Activated T-cell treated with anti-CD3 and anti-CD28 coated beads for 1 hour (primary cell): Measurements from ENCODE around the gene ATP2B1.
"Not testable (repeated sequence)": the region's sequence is repeated elsewhere in the genome, so short reads cannot be mapped to it uniquely, and the experiment has no call there.

Source experiments
- DNase-seq: peaks from one replicate; pipeline ENCODE4 v3.0.0-alpha.2; 2020; ENCODE audit warnings: low read depth

Gene ATP2B1

DNA sequence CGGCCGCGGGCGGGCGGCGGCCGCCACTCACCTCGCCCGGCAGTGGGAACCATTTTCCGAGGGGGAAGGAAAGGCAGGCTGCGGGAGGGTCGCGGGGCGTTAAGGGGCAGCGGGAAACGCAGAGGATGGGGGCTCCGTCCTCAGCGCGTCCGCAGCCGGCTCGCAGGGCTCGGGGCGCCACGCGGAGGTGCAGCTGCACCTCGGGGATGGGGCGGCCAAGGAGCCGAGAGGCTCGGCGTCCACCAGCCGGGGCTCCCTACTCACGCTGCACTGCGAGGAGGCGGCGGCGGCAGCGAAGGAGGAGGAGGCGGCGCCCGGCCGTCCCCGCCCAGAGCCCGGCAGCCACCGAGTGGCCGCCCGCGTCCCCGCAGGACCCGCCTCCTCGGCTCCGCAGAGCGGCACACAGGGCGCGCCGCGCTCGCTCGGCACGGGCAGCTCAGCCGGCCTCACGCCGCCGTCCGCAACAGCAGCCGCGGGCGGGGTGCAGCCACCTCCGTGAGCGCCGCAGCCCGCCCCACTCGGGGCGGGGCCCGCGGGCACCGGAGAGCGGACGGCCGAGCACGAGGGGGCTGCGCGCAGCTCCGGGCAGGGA is at the start of gene ATP2B1:
ATP2B1 (minus strand) TSS at position 274 of the 592 bp plus-strand sequence. CDS start 52,952 bp downstream, outside the sequence.
- DNase-seq: peak; percentile 67

DNA sequence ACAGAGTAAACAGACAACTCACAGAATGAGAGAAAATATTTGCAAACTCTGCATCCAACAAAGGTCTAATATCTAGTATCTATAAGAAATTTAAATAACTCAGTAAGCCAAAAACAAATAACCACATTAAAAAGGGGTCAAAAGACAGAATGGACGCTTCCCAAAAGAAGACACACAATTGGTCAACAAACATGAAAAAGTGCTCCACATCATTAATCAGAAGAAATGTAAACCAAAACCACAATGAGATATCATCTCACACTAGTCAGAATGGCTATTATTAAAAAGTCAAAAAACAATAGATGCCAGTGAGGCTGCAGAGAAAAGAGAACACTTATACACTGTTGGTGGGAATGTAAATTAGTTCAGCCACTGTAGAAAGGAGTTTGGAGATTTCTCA is 49.3 kb upstream of the ATP2B1 start:
- DNase-seq: not testable (repeated sequence)

DNA sequence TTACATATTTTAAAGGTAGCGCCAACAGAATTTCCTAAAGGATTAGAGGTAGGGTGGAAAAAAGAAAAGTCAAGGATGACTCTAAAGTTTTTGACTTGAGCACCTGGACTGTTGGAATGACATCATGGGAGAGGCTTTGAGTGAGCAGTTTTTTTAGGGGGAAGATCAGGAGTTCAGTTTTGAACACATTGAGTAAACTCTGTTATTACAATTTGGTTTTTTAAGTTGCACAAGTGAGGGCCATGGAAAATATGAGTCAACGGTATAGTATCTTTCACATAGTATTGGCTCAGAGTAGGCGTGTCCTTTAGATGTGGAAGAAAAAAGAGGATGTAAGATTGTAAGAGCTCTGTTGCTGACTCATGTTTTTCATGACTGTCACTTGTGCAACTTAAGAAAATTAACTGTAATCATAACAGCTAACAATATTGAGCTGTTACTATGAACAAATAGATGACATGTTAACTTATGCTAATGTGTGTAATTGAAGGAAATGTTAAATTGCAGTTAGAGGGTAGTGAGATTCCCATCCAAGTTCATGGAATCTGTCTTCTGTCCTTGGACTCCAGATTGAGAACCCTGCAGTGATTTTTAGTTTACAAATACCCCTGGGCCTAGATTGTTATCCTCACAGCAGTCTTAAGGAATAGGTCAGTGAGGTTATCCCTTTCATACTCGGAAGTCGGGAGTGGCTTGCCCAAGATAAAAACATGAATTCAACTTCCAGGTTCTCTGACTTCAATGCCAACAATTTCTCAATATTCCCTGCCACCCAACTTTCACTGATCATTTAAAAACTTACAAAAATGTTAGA is 48.2 kb upstream of the ATP2B1 start:
- no peak for DNase-seq

DNA sequence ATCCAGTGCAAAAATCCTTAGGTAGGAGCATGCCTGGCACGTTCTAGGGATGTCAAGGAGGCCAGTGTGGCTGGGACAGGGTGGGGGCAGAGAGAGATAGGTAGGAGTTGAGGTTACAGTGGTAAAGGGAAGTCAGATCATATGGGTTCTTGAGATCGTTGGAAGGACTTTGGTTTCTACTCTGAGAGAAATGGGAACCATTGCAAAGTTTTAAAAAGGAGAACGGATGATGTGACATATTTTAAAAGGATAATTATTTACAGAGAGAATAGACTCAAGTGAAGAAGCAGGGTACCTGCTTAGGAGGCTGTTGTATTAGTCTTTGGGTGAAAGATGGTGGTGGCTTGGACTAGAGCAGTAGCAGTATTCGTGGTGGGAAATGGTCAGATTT is 47.6 kb upstream of the ATP2B1 start:
- no peak for DNase-seq

DNA sequence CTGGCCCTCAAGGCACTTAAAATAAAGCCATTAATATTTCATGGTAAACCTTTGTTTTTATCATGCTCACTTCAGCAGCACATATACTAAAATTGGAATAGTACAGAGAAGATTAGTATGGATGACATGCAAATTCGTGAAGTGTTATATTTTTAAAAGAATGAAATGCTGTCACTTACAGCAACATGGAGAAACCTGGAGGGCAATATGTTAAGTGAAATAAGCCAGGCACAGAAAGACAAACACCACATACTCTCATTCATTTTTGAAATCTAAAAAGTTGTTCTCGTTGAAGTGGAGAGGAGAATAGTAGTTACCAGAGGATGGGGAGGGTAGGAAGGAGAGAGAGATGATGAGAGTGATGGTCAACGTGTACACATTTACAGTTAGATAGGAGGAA is 45.4 kb upstream of the ATP2B1 start:
- DNase-seq: no peak

DNA sequence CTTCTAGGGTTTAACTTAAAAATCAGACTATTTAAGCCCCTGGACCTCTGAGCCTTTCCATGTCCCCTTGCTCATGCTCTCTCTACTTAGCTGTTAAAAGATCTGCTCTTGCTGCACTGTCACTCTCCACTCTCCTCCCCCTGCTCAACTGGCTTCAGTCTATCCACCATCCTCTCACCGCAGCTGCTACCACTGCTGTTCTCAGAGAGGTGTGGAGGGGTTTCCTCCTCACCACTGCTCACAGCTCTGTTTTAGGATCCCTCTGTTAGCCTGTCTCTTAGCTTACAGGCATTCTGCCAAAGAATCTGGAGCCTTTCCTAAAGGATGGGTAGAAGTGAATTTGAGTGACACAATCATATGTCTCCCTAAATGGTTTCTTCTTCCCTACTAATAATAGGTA is 43.7 kb upstream of the ATP2B1 start:
- DNase-seq: no peak

DNA sequence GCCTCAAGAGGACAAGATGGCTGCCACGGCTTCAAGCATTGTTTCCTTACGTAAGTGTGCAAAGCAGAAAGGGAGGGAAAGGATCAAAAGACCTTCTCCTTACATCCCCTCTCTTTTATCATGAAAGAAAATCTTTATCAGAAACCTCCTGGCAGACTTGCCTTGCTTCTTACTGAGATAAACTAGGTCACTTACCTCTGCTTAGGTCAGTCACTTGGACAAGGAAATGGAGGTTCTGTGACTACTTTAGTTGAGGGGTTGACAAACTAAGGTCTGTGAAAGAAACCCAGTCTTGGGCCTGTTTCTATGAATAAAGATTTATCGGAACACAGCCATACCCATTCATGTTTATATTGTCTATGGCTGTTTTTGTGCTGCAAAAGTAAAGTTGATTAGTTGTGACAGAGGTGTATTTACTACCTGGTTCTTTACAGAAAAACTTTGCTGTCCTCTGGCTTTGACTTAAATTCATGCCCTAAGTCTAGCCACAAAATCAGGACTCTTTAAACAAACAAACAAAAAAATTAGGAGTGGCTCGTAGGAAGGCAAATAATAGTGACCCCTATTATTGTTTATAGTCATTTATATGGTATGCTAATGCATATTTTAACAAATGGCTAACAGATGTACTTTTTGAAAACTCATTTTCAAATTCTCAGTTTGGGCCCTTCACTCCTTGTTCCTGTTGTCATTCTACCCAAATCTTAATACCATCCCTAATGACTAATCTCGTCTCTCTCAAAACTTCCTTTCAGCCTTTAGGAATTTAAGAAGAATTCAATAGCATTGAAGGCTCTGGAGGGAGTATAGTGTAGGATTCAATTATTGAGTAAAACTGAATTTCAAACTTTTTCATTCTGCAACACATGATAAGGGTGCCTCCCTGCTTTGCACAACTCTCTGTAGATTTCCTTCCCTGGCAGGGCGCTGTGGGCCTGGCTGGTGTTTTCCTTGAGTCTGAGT is 42.0 kb upstream of the ATP2B1 start:
- DNase-seq: no peak

DNA sequence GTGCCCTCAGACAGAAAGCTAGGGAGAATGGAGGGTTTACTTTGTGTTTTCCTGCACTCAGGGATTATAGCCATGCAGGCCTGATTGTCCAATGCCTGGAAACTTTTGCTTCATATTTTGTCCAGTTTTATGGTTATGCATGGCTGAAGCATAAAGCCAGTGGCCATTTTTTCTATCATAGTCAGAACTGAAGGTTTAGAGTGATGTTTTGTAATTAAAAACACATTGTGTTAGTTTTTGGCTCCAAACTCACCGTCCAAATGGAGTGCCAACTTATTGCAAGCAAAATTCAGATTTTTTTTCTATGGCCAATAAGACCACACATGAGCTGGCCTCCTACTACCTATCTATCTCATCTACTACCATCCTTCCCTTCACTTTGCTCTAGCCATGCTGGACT is 40.2 kb upstream of the ATP2B1 start:
- no peak for DNase-seq

DNA sequence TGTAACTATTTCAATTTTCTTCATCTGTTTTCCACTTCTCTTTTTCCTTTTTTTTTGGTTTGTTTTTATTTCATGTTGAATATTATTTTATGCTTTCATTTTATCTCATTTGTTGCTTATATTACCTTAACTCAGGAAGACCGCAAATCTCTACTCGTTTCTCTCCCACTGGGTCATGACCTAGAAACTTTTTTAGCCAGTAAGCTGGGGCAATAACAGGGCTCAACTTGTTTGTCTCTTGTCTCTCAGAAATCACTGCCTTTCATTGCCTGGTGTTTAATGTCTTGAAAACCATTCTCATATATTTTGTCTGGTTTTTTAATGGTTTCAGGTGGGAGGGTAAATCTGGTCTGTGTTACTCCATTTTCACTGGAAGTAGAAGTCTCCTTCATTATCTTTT is 36.6 kb upstream of the ATP2B1 start:
- DNase-seq: no peak

DNA sequence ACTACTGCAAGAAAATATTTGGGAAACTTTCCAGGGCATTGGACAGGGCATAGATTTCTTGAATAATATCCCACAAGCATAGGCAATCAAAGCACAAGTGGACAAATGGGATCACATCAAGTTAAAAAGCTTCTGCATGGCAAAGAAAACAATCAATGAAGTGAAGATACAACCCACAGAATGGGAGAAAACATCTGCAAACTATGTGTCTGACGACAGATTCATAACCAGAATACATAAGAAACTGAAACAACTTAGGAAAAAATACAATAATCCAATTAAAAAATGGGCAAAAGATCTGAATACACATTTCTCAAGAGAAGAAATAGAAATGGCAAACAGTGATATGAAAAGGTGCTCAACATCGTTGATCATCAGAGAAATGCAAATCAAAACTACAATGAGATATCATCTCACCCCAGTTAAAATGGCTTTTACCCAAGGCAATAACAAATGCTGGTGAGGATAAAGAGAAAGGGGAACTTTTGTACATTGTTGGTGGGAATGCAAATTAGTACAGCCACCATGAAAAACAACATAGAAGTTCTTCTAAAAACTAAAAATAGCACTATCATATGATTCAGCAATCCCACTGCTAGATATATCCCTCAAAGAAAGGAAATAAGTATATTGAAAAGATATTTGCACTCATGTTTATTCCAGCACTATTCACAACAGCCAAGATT is 33.8 kb upstream of the ATP2B1 start:
- no peak for DNase-seq

DNA sequence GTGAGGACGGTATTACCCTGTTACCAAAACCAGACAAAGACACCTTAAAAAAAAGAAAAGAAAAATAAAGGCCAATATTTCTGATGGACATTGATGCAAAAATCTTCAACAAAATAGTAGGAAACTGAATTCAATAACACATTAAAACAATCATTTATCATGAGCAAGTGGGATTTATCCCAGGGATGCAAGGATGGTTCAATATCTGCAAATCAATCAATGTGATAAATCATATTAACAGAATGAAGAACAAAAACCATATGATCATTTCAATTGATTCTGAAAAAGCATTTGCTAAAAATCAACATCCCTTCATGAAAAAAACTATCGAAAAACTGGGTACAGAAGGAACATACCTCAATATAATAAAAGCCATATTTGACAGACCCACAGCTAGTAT is 32.3 kb upstream of the ATP2B1 start:
- no peak for DNase-seq

DNA sequence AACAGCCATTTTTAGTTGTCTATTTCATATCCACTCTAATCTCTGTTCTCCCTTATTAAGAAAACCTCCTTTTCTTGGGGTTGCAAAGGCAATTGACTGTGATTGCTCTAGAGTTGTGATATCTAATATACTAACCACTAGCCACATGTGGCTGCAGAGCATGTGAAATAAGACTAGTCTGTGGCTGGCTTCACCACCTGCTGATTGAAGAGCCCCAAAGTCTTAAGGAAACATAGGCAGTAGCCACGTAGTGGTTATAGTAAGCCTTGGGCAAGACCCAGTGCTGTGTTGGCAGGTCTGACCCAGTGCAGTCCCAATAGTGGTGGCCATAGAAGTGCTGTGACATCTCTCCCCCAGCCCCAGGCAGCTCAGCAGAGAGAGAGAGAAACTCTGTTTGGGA is 28.4 kb upstream of the ATP2B1 start:
- no peak for DNase-seq

DNA sequence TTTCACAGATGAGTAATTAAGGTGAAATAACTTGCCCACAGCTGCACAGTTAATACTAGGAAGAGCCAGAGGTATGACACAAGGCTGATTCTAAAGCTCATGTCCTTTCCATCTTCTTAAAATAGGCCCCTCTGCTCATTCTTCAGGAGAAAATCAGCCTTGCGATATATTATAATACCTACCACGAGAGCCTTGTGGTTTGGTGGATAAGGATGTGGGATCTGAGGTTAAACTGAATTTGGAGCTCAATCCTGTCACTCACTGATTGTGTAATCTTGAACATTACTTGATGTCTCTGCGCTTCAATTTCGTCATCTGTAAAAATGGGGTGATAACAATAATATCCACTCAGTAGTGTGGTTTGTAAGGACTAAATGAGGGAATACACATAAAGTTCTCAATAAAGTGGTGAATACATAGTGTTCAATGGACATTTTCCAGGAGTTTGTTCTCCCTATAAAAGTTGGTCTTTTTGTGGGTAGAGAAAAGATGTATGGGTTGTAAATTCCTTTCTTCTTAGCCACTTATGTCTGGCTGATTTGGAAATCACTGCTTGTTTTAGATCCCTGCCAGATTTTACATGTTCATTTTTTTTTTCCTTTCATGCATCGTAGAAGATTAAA is 25.1 kb upstream of the ATP2B1 start:
- DNase-seq: no peak

DNA sequence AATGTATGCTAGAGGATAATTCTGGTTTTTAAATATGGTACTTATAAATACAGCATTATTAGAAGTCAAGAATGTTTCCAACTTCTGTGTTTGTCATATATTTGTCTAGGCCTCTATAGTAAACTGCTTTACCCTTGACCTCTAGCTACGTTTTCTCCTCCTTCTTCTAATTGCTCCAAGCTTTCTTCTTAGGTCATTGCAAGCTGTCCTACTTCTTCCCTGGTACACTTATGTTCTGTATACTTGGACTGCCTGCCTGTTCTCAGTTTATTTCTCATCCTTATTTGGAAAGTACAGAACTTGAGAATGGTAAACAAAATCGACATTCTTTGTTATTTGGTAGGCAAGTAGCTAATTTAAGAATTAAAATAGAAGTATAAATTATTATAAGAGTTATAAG is 23.9 kb upstream of the ATP2B1 start:
- no peak for DNase-seq

DNA sequence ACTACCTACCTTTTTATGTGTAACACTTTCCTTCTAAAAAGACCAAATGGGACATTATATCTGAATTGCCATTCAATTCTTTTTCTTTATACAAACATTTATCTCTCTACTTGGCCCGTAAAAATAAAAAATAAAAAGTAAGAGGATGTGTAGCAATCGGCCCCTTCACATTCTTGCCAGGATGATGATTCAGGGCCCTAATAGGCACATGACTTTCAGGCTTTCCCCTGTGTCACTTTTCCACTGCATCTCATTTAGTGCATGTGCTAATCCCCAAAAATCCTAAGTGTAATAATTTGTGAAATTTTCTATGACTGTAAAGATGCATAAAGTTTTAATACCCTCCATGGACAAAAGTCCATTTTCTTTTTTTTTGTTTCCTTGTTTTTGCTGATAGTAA is 23.0 kb upstream of the ATP2B1 start:
- DNase-seq: no peak

DNA sequence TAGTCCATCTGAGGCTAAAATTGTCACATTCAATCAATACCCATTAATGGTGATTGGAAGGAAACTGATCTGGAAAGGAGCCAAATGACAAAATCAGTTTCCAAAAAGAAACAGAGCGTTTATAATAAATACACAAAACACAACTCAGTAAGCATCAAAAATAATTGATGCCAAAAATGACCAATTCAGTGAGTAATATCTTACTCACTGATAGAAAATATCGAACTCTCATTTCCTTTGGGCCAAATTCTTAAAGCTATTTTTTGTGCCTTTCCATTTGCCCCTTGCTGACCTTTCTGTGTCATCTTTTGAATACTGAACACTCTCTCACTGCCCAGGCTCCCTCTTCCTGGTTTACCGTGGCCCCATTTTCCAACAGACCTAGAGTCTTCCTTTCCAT is 22.5 kb upstream of the ATP2B1 start:
- no peak for DNase-seq

DNA sequence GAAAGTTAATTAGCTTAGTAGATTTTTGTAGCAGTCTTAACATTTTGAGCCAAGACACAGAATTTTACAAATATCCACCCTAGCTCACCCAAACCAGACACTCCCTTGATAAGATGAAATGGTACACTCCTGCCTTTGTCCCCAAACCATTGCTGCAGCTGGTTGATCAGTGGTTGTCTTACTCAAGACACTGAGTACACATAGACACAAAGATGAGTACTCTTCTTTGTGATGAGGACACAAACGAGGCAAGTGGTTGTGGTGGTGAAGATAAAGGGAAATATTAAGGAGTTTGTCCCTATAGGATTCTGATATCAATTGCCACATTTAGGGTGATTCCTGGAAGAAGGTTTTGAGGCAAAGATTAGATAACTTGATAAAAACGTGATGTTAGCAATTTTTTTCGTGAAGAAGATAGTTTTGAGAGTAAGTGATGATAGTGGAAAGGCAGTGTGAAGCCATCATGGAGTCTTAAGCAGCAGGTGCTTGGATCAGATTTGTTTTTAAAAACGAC is 21.4 kb upstream of the ATP2B1 start:
- no peak for DNase-seq

DNA sequence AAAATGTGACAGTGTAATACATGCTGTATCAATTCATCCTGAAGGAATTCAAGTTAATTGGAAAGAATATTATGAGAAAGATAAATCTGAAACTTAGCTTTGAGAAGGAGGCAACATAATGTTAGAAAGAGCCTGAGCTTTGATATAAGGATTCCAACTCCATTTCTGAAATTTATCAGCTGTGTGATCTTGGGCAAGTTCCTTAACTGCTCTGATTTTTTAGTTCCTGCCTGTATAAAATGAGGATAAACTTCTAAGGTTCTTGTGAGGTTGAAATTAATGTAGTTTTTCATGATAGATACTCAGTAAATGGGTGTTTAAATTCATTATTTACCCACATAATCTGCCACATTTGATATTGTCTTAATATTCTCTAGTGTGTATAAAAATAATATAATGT is 14.6 kb upstream of the ATP2B1 start:
- DNase-seq: no peak

DNA sequence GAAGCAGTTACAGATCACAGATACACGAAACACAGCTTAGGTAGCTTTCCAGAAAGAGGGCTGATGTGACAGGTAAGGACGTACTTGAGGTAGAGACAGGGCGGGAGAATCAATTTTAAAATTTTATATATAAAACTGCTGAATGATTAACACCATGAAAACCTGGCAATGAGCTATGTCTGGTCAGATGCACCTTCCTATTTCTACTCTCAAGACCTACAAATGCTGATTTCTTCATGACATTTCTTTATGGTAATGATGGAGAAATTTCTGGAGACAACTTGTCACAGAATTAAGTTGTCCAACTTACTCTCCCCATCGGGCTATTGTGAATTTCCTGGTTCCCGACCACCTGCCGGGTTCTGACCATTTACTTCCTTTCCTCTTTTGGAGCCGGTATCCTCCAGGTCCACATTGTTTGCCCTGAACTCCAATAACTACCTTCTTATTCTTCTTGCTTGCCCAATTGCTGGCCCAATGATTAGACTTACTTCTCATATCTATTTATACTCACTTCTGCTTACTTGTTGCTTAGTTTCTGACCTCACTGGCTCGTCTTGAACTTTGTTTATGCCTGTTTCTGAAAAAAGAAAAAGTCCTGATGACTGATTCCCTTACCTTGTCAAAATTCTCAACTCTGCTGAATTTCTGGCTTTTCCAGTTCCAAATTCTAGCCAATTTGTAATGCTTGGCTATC is 12.8 kb upstream of the ATP2B1 start:
- no peak for DNase-seq

DNA sequence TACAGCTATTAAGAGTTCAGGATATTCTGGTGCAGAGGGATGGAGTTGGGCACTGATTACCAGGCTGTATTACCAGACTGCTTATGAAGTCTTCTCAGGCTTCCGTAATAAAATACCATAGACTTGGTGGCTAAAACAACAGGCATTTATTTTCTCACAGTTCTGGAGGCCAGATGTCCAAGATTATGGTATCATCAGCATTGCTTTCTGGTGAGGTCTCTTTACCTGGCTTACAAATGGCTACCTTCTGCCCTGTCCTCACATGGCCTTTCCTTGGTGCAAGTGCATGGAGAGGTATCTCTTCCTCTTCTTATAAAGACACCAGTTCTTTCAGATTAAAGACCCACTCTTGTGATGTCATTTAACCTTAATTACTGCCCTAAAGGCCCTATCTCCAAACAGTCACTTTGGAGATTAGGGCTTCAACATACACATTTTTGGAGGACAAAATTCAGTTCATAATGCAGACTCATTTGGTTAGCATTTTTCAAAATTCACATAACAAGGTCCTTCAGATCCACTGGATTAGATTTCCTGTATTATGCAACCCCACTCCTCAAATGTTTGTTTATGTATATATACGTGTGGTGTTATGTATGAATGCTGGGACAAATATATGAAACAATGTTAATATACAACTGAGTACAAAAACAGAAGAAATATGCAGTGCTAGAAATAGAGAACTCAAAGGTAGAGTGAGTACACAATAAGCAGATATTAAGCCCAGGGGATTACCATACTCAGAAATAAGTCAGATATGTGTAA is 9.3 kb upstream of the ATP2B1 start:
- no peak for DNase-seq
